D721Med (cell line): ENCODE data around the gene CACYBP.

Source experiments
- DNase-seq: peaks from one replicate; pipeline ENCODE4 v3.0.0; 2011; ENCODE audit warnings: low spot score; ENCODE audit not compliant: insufficient read length
- FAIRE-seq: peaks from 2 replicates; lab custom pipeline; 2011; peaks lifted over from hg19 to GRCh38; lab: Jason Lieb, UNC
- CTCF ChIP-seq: IDR thresholded peaks from 2 replicates; pipeline ENCODE4 v1.5.1; 2012; ENCODE audit warnings: mild to moderate bottlenecking, control low read depth; ENCODE audit not compliant: insufficient read depth; ENCODE audit errors: missing control alignments

CACYBP gene

GRCh38 chr1:174971902-174972301 lies 27.8 kb upstream of the CACYBP start:
- FAIRE-seq (no peak), DNase-seq (no peak)
- TF ChIP-seq CTCF = no peak

- no peak for TF ChIP-seq CTCF
- DNase-seq = no peak
- FAIRE-seq = no peak
Measured at GRCh38 chr1:174974711-174975119, 25.0 kb upstream of the CACYBP start.

- no peak for TF ChIP-seq CTCF
- peak; percentile 11 for FAIRE-seq
Measured at GRCh38 chr1:174975764-174976163, 24.0 kb upstream of the CACYBP start.

DNA sequence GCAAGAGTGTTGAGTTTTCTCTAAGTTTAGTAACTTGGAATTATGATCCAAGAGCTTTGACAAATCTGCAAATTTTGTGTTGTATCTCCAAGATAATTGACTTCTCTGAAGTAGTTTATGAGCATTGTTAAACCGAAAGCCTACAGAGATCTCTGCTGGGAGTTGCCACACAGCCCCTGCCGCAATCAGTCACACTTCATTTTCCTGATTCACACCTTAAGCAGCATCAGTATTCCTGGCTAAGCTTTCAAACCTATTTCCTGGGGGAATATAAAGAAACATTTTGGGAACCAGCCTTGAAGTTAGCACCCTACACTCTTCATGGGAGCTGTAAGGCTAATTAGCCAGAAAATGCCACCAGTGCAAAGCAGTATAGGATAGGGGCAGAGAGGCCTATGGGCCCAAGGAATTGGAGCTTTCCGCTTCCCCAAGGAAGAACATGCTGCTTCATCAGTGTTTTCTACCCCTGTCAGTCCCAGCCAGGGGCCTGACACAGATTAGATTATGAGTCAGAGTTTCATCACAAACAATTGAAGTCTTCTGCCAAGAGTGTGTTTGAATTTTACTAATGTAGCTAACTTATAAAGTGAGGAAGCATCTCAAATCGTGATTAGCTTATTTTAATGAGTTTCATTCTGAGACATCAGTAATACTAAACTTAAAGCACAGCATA lies 23.2 kb upstream of the CACYBP start:
- no peak for TF ChIP-seq CTCF

More at GRCh38 chr1:174975764-174976163, 24.0 kb upstream of the CACYBP start:
- DNase-seq = no peak

GRCh38 chr1:174982971-174983689 lies 16.6 kb upstream of the CACYBP start:
- peak; percentile 61 for FAIRE-seq
- no peak for DNase-seq
- peak; percentile 66 for TF ChIP-seq CTCF

More for the DNA sequence above, 23.2 kb upstream of the CACYBP start:
- FAIRE-seq = peak; percentile 56
- no peak for DNase-seq

GRCh38 chr1:174984952-174985351 lies 14.8 kb upstream of the CACYBP start:
- TF ChIP-seq CTCF = no peak
- no peak for FAIRE-seq
- DNase-seq = no peak

DNA sequence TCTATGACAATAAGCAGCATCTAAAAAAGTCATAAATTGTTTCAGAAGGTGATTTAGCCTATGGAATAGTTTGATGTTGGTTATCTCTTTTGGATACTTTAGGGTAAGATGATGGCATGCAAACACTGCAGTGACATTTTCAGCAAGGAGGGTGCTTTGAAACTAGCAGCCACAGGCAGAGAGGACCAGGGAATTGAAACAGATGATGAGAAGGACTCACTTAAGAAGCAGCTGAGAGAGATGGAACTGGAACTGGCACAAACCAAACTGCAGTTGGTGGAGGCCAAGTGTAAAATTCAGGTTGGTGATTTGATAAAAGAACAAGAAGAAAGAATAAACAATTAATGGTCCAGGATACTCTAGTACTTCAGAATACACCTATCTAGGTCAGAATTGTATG lies 11.2 kb upstream of the CACYBP start:
- no peak for TF ChIP-seq CTCF
- FAIRE-seq (peak; percentile 16), DNase-seq (no peak)
